Measurements from ENCODE around the gene TIMM50. TPM values are rescaled to one million over a fixed set of nuclear protein-coding genes. Genes with fewer than 3 reads are reported as not detected.

Gene TIMM50
- total and polyA plus RNA-seq, 2 of the 13 experiments (the other 11 are each of a cell fraction or from before 2014, with no cell fraction given): 91.1 to 92.5 TPM

GRCh38 chr19:39471756-39472536 is 8.7 kb upstream of the TIMM50 start:
- H3K4me2 ChIP-seq (ENCODE audit: low read depth, low read length): no peak overlapping the region
- DNase-seq (ENCODE audit: low spot score) (no peak), FAIRE-seq (no peak), ATAC-seq (no peak)
- H3K4me1 ChIP-seq (ENCODE audit: insufficient read depth, low read length): no peaks in the 10 kb centered on the region
- 95% methylated on average over 4 of the region's 8 CpGs for WGBS (ENCODE audit: low lambda C conversion rate)
- no peaks in the 10 kb centered on the region; a peak in 1 of 5 replicates for H3K27me3 ChIP-seq (ENCODE audit: control insufficient read depth in 1 of 2, insufficient read depth in 2 of 2, low read length in 2 of 2)
- intact Hi-C loops (cut with micrococcal nuclease; ENCODE audit: unreplicated experiment): no loop called here
- peaks cover 49 to 90% of the 10 kb centered on the region in 2 experiments for H3K36me3 ChIP-seq (replicated peaks in 1 of 2; ENCODE audit: control insufficient read depth in 1 of 2, insufficient read depth in 2 of 2, low read length in 2 of 2)
- in situ Hi-C loops (cut with HindIII; ENCODE audit: extremely low pct_ligation_motif_present, low pct_unique_long_range_greater_than_20kb): no loop called here
- H3K4me3 ChIP-seq (replicated peaks in 1 of 3; ENCODE audit: insufficient read depth in 1 of 3, low read depth in 2 of 3, low read length in 3 of 3): no peak overlapping the region
- no TSS peak for BruUV-seq (replicated peaks)
- H3K9me3 ChIP-seq (ENCODE audit: low read length): no peaks in the 10 kb centered on the region
- H3K9ac ChIP-seq (ENCODE audit: insufficient read depth, low read depth, low read length): no peak overlapping the region
- POLR2A ChIA-PET: no interaction called here
- H3K27ac ChIP-seq (ENCODE audit: extremely low read length, insufficient read depth, low read length): no peak overlapping the region
- no peaks in the 10 kb centered on the region for H4K20me1 ChIP-seq (ENCODE audit: insufficient read depth, low read length)
- no peaks in the 10 kb centered on the region for H3K79me2 ChIP-seq (ENCODE audit: insufficient read depth, low read length)
- CTCF ChIA-PET (ENCODE audit: low intra/inter-chr PET ratio, low total read pairs): no interaction called here
- no peak overlapping the region for H2AFZ ChIP-seq (ENCODE audit: low read length)
- TF ChIP-seq MAFK (conservative IDR thresholded peaks at IDR 0.05 in 1 of 2, IDR thresholded peaks at IDR 0.05 in 1 of 2; ENCODE audit: low read length in 2 of 2) (no peak), RFX1 (IDR thresholded peaks at IDR 0.05) (no peak), ZNF878 (CRISPR knock-in tag; IDR thresholded peaks at IDR 0.05) (no peak), TRIM22 (IDR thresholded peaks at IDR 0.05) (no peak), NFRKB (IDR thresholded peaks at IDR 0.05) (no peak), ATF2 (CRISPR knock-in tag; IDR thresholded peaks at IDR 0.05) (no peak), ZBTB7B (CRISPR knock-in tag; IDR thresholded peaks at IDR 0.05) (no peak), ARID5B (CRISPR knock-in tag; IDR thresholded peaks at IDR 0.05) (no peak), SATB2 (CRISPR knock-in tag; IDR thresholded peaks at IDR 0.05) (no peak), ZNF383 (CRISPR knock-in tag; IDR thresholded peaks at IDR 0.05; ENCODE audit: borderline replicate concordance) (no peak), ZNF18 (CRISPR knock-in tag; IDR thresholded peaks at IDR 0.05; ENCODE audit: insufficient replicate concordance) (no peak), SNRNP70 (IDR thresholded peaks at IDR 0.05; ENCODE audit: low read depth, low read length) (no peak), ZNF549 (CRISPR knock-in tag; IDR thresholded peaks at IDR 0.05) (no peak), SIN3A (IDR thresholded peaks at IDR 0.05; ENCODE audit: borderline replicate concordance, low read depth, low read length) (no peak), SMAD1 (CRISPR knock-in tag; IDR thresholded peaks at IDR 0.05; ENCODE audit: borderline replicate concordance, low read depth) (no peak), SYNCRIP (IDR thresholded peaks at IDR 0.05; ENCODE audit: insufficient read depth, low read depth, low read length) (no peak)

All from HepG2 (cell line).